ENCODE results near the gene MPDZ. TPM values are rescaled to one million over a fixed set of nuclear protein-coding genes. Genes with fewer than 3 reads are reported as not detected.

Gene MPDZ
- total RNA-seq, 1 donor = 62.6 TPM

DNA sequence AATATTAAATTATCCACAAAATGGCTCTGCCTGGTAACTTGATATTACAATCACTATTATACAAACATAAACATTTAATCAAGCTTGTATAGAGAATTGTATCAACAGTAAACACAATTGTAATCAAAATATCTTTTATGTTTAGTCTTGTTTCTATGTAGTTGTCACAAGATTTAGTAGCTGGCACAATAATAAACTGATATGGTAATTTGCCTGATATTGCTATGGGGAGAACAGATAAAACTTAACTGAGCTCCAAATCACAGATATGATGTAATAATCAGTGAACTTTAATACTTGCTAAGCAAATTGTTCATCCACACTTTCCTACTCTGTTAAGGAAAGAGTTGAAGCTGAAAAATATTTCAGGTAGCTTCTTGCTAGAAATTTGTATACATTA is 189.8 kb downstream of the MPDZ start:
- no peak for DNase-seq (ENCODE audit: low read depth)
- TF ChIP-seq, protein P1, sequence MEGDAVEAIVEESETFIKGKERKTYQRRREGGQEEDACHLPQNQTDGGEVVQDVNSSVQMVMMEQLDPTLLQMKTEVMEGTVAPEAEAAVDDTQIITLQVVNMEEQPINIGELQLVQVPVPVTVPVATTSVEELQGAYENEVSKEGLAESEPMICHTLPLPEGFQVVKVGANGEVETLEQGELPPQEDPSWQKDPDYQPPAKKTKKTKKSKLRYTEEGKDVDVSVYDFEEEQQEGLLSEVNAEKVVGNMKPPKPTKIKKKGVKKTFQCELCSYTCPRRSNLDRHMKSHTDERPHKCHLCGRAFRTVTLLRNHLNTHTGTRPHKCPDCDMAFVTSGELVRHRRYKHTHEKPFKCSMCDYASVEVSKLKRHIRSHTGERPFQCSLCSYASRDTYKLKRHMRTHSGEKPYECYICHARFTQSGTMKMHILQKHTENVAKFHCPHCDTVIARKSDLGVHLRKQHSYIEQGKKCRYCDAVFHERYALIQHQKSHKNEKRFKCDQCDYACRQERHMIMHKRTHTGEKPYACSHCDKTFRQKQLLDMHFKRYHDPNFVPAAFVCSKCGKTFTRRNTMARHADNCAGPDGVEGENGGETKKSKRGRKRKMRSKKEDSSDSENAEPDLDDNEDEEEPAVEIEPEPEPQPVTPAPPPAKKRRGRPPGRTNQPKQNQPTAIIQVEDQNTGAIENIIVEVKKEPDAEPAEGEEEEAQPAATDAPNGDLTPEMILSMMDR (IDR thresholded peaks at IDR 0.05; ENCODE audit: insufficient read depth, low read depth, low read length) = no peak
- H3K4me3 ChIP-seq (ENCODE audit: low read depth, low read length) = no peak overlapping the region

DNA sequence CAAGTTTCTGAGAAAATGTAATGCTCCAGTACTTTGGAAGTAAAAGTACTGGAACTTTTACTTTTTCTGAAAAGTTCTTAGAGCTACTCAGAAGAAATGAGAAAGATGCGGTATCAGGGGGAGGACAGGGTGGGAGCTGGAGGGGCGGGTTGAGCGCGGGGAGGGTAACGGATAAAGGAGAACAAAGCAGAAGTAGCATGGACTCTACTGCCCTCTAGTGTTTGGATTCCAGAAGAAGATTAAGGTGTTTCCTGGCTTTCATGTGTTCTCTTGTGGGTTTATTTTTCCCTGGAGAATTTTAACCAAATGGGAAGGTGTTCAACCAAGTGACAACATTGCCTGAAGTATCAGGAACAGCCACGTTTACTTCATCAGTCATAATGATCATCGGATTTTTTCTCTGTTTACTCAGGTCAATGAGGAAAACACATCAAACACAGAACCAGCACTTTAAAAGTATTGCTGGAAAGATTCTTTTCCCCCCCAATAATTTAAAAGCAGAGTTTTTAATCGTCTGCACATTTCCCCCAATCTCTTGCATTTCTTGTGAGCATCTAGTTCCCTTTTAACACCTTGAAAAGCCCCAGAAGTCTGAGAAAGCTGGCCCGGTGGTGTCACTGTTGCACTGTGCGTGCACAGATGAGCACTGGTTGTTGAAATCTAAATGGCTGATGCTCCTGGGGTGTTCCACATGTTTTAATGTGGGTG is 190.6 kb downstream of the MPDZ start:
- DNase-seq (ENCODE audit: low read depth) = peak; percentile 54
- TF ChIP-seq, protein P1 (IDR thresholded peaks at IDR 0.05; ENCODE audit: insufficient read depth, low read depth, low read length) = peak; percentile 58
- H3K4me3 ChIP-seq (ENCODE audit: low read depth, low read length) = peak overlapping the region; percentile 29

GRCh38 chr9:13083963-13084528 is 195.4 kb downstream of the MPDZ start:
- H3K4me3 ChIP-seq (ENCODE audit: low read depth, low read length) = no peak overlapping the region
- TF ChIP-seq, protein P1 (IDR thresholded peaks at IDR 0.05; ENCODE audit: insufficient read depth, low read depth, low read length) = no peak
- peak; percentile 9 for DNase-seq (ENCODE audit: low read depth)

- no peak overlapping the region for H3K4me3 ChIP-seq (ENCODE audit: low read depth, low read length)
- TF ChIP-seq, protein P1 (IDR thresholded peaks at IDR 0.05; ENCODE audit: insufficient read depth, low read depth, low read length) = no peak
- no peak for DNase-seq (ENCODE audit: low read depth)
Observed at GRCh38 chr9:13083366-13083765, 196.1 kb downstream of the MPDZ start.

DNA sequence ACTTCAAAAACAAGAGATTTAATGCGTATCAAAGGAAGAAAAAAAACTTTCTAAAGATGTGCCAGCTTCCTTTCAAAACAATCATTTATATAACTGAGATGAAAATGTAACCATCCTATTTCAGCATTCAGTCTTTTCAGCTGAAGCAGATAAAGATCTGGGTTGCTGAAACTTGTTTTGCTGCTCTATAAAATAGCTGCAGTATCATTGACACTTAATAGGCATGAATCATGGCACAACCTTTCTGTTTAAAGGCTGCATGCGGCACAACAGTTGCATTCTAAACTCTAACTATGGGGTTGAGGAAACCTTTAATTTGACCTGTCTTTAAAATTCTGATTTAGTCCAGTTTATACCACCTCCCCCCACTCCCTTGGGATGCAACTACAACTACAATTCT is 196.7 kb downstream of the MPDZ start:
- H3K4me3 ChIP-seq (ENCODE audit: low read depth, low read length) = no peak overlapping the region
- TF ChIP-seq, protein P1 (IDR thresholded peaks at IDR 0.05; ENCODE audit: insufficient read depth, low read depth, low read length) = no peak
- DNase-seq (ENCODE audit: low read depth) = peak; percentile 5

GRCh38 chr9:13078164-13078563 is 201.3 kb downstream of the MPDZ start:
- no peak for DNase-seq (ENCODE audit: low read depth)
- no peak overlapping the region for H3K4me3 ChIP-seq (ENCODE audit: low read depth, low read length)
- TF ChIP-seq, protein P1 (IDR thresholded peaks at IDR 0.05; ENCODE audit: insufficient read depth, low read depth, low read length) = no peak
